GM19193 (cell line): ENCODE measurements around the gene EDARADD.

Source experiments
- POLR2A ChIP-seq: IDR thresholded peaks from 4 replicates; pipeline ENCODE4 v1.6.1; 2011; ENCODE audit not compliant: insufficient read depth, insufficient read length; ENCODE audit errors: extremely low read depth

EDARADD gene

DNA sequence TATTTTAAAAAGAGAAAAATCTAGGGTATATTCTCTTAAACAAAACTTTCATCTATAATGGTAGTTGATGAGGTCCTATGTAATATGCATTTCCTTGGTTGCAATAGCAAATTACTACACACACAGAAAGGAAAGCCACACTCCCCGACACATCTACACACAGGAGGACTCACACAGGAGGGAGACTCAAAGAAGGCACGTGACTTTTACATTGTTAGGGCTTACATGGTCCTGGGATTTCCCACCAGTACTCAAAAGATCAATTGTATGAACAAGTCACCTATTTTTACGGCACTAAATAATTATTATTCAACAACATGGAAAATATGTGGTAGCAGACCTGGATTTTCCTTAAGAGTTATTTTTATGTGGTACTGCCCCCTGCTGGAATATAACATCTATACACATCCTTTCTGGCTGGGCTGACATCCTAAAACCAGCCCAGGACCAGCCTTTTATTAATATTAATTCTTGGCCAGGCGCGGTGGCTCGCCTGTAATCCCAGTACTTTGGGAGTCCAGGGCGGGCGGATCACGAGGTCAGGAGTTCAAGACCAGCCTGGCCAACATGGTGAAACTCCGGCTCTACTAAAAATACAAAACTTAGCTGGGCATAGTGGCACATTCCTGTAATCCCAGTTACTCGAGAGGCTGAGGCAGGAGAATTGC lies 95.8 kb downstream of the EDARADD start:
- no peak for TF ChIP-seq POLR2A

DNA sequence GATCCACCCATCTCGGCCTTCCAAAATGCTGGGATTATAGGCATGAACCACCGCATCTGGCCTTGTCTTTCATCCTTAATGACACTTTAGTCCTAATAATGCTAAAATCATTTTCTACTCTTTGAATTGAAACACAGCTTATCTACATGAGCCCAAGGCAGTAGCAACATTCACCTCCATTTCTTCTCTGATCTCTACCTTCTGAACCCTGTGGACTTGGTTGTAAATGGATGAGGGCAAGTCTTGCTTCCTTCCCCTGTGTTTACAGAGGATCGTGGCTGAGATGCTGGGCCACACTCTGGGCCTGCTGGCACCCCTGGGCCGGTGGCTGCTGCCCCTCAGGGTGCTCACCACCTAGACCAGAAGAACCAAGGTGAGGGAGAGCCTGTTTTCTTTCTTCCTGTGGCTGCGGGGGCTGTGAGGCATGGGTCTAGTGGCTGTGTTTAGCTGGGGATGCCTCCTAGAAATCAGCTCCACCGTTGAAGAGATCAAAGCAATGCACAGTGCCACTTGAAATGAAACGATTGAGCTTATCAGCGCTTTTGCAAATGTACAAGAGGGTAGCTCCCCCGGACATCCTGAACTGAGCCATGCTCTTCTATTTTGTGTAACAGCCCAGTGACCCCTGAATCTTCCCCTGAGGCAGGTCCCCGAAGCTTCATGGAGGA lies 97.5 kb downstream of the EDARADD start:
- TF ChIP-seq POLR2A = no peak

GRCh38 chr1:236492378-236492777 lies 98.3 kb downstream of the EDARADD start:
- TF ChIP-seq POLR2A = no peak

- TF ChIP-seq POLR2A = no peak
Observed at GRCh38 chr1:236494082-236494481, 100.0 kb downstream of the EDARADD start.

- no peak for TF ChIP-seq POLR2A
Observed at GRCh38 chr1:236494586-236495466, 100.7 kb downstream of the EDARADD start.

DNA sequence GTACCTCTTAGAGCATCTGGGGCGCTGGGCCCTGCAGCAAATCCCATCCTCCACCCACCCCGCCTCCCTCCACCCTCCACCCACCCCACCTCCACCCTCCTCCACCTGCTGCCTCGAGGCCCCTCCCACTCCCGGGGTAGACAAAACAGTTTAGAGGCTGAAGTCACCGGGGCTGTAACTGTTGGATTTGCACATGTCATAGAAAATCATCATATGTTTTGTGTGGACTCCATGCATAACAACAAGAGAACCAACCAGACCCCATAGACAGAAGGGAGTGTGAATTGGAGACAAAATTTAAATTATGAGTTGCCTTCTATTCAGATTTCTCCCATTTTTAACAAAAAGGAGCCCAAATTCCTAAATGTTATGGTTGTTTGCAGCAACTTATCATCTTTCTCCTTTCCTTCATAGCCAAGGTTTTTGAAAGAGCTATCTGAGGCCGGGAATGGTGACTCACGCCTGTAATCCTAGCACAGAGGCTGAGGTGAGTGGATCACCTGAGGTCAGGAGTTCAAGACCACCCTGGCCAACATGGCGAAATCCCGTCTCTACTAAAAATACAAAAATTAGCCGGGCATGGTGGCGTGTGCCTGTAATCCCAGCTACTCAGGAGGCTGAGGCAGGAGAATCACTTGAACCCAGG lies 101.5 kb downstream of the EDARADD start:
- no peak for TF ChIP-seq POLR2A

DNA sequence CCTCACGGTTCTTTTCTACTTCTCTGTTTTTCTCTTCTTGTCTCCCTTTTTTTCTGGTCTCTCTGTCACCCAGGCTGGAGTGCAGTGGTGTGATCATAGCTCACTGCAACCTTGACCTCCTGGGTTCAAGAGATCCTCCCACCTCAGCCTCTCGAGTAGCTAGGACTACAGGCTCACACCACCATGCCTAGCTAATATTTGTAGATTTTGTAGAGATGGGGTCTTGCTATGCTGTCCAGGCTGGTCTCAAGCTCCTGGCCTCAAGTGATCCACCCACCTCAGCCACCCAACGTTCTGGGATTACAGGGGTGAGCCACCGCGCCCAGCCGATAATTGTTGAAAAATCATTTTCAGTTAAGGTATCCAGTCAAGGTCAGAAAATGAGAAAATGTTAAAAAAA lies 103.8 kb downstream of the EDARADD start:
- no peak for TF ChIP-seq POLR2A

GRCh38 chr1:236501093-236501492 lies 107.0 kb downstream of the EDARADD start:
- no peak for TF ChIP-seq POLR2A

DNA sequence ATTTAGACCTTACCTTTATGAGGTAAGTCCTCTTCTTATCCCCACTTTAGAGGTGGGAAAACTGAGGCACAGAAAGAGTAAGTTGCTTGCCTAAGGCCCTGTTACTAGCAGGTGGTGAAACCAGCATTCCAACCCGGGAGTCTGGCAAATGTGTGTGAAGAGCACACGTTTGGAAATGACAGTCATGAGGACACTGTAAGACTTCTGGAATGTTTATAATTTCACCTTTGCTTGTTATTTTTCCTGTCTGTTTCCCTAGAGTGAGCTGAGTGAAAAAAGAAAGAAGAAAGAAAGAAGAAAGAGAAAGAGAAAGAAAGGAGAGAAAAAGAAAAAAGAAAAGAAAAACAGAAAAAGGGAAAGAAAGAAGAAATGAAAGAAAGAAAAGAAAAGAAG lies 108.5 kb downstream of the EDARADD start:
- TF ChIP-seq POLR2A = no peak

DNA sequence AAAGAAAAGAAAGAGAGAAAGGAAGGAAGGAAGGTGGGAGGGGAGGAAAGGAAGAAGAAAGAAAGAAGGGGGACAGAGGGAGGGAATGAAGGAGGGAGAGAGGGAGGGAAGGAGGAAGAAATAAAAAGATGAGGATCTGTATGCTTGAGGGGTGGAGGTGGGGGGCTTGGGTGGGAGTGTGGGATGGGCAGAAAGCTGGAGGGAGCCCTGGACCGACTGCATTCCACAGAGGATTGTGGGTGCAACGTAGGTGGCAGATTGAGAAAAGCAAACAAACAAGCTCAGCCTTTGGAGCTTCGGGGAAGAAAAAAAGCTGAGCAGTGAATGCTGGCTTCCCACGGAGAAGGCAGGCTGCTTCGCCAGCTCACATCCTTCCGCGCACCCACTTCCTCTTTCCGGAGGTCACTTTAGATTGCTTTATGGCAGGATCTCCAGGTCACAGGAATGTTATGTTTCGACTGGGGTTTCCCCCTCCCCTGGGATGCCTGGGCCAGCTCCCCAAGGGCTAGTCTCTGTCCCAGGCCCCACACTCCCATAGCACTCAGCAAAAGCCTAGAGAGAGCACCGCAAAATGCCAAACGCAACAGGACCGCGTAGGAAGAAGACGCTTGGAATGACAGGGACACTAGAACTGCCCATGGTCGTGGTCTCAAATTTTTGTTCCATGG lies 109.0 kb downstream of the EDARADD start:
- no peak for TF ChIP-seq POLR2A

DNA sequence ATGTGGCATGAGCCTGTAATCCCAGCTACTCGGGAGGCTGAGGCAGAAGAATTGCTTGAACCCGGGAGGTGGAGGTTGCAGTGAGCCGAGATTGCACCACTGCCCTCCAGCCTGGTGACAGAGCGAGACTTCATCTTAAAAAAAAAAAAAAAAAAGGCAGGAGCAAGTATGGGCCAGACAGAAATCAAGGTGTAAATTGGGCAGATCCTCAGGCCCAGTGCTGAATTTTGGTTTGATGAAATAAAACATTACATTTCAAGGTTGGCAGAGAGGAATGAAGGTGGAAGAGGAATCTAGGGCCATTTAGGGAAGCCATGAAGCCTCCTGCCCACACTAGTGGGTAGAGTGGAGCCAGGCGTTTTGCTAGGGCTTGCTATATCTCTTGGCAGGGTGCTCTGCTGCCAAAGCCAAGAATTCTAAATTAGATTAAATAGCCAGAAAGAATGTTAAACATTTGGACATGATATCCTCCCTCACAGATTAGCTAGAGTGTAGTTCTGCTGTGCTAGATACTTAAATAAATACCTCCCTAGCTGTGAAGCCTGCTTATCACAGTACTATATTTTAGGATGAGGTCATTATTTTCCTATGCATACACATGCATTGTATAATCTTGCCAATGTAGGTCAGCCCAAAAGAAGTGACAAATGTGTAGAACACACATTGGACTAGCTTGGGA lies 113.1 kb downstream of the EDARADD start:
- no peak for TF ChIP-seq POLR2A

- TF ChIP-seq POLR2A = no peak
Observed at GRCh38 chr1:236508593-236509027, 114.5 kb downstream of the EDARADD start.

DNA sequence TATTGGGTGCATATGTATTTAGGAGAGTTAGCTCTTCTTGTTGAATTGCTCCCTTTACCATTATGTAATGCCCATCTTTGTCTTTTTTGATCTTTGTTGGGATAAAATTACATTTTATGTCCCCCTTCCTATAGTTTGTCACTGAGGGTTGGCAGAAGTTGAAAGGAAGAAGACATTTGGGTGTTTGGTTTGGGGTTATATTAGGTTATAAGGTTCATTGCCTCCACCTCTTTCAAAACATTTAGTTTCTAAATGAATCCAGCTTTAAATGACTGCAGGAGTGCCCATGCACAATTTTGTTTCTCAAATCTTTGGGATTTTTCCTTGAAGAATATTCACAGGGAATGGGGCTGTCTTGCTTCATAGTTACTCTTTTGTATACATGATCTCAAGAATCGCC lies 115.1 kb downstream of the EDARADD start:
- no peak for TF ChIP-seq POLR2A

GRCh38 chr1:236509647-236510401 lies 115.7 kb downstream of the EDARADD start:
- no peak for TF ChIP-seq POLR2A
